NCI-H345 treated with DMSO at 0.1 percent for 48 hours (cell line): ENCODE measurements around the gene ITPR3.

ENCODE experiments used
- DNase-seq: peaks from one replicate; lab custom pipeline; 2025; ENCODE audit not compliant: unreplicated experiment; lab: John Stamatoyannopoulos, UW

The ITPR3 gene

DNA sequence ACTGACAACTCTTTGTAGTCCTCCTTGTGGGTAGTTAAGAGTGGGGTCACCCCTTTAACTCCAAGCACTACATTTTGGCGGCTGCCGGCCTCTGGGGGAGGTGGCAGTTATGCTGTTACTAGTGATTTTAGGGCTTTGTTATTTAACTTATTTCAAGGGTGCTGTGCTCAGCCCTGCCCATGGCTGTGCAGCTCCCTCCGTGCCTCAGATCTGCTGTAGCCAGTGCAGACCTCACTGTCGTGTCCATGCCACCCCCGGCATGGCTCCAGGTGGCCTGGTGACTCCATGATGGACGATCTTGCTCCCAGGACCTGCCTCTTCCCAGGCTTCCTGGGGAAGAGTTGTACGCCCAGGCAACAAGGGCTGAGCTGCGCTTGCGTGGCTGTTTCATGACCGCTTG is 75.0 kb downstream of the ITPR3 start:
- no peak for DNase-seq

DNA sequence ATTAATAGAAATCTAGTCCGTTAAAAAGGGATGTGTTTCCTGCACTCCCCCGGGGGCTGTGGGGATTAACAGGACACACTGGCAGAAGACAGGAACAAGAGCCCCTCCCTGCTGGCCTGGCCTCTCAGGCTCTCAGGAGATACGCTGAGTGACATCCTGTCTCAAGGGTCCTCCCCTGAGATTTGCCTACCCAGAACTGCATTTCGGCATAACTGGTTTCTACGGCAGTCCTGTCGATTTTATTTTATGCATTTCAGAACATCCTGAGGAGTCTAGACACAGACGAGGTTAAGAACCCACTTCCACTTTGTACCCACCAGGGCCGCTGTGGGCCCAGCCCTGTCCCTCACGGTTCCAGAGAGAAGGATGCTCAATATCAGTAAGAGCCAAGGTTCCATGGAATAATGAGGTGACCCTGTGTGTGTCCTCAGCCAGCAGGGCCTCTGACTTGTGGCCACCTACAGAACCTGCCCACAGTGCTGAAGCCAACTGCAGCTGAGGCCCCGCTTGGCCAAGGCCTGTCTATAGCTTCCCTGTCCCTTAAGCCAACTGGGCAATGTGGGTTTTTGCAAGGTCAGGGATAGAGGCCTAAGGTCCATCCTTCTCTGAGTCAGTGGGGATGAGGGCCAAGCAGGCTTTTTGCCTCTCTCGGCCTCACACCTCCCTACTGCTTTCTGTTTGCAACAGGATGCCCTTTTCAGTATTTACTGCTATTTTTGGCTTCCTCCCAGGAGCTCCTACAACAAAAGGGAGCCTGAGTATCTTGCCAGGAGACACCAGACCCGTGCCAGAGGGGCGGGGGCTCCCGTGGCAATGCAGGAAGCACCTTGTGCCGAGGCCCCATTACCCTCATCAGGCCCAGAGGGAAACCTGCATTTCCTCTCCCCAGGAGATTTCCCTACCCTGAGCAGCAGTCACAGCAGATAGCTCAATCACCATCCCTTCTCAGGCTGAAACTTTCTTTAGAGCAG is 75.7 kb downstream of the ITPR3 start:
- DNase-seq = peak; percentile 81

DNA sequence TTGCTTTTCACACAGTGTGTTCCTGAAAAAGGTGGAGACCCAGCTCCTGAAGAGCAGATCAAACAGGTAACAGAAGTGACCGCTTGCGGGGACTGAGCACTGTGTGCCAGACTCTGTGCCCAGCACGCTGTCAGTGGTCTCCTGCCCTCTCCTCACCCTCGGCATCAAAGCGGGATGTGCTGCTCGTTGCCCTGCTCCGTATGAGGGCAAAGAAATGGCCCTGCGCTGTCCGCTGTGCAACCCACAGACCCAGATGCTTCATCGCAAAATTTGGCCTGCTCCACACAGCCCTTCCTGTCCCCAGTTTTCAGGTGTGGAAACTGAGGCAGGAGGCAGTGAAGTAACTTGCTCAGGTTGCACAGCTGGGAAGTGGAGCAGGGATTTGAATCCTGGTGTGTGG is 76.7 kb downstream of the ITPR3 start:
- no peak for DNase-seq

DNA sequence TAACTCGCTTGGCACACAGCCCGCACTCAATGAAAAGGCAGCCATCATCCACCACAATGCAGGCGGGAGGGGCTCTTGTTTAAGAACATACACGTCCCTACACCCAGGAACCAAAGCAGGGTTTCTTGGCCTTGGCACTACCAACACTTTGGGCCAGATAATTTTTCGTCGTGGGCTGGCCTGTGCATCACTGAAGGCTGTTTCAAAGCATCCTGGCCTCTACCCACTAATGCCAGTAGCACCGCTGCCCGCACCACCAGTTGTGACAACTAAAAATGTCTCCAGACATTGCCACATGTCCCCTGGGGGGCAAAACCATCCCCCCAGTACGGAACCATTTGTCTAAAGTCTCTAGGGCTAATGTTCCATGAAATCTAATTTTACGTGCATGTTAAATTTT is 77.4 kb downstream of the ITPR3 start:
- no peak for DNase-seq

DNA sequence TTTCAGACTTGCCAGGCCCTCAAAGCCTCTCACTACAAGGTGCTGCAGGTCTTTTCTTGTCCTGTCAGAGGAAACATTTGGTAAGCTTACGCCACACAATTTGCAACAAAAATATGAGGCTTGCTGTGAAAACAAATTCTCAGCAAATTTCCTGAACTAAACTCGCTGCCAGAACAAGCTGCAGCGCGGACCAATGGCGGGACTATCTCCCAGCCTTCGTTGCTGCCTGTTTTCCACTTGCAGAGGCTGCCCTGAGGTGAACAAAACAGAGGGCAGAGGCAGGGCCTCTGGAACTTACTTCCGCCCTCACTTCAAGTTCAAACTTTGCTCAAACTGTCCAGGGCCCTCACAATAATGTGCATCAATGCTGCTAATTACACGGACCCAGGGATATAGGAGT is 78.0 kb downstream of the ITPR3 start:
- DNase-seq = no peak

DNA sequence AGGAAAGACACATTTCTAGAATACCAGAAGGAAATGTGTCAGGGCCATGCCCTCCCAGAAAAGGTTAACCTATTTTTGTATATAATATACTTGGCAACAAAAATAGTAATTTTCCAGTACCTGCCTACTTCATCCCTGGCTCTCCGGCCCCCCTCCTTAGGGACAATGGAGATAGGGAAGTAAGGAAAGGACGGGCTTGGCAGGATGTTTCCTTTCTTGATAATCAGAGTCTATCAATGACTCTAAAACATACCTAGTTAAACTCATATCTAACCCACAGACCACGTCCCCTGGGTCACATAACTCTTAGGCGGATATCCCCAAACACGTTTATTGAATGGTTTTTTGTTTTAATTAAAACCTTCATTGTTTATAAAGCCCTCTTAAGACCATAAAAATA is 78.6 kb downstream of the ITPR3 start:
- DNase-seq = no peak

DNA sequence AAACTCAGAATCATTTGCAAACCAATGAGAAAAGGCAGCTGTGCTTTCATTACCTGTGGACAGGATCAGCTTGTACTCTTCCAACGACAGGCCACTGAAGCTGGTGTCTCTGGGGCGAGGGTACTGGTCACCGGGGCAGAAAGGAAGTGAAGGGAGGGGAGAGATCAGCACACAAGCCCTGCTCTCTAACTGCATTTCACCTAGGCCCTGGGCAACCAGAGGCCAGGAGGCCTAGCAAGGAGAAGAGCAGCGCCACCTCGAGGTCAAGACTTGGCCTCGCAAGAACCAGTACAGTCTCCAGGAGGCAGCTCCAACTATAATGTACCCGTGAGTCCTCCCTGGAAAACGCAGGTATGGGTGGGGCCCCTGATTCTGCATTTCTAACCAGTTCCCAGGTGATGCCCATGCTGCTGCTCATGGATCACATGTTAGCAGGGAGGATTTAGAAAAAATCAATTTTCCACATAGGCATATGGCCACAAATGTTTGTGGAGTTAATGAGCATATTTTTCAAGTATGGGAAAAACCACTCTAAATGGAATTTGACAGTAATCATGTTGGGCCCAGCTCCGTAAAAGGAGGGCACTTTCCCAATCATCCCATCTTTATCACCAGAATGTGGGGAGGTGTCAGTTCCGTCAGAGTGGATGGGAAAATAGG is 79.4 kb downstream of the ITPR3 start:
- DNase-seq = no peak

DNA sequence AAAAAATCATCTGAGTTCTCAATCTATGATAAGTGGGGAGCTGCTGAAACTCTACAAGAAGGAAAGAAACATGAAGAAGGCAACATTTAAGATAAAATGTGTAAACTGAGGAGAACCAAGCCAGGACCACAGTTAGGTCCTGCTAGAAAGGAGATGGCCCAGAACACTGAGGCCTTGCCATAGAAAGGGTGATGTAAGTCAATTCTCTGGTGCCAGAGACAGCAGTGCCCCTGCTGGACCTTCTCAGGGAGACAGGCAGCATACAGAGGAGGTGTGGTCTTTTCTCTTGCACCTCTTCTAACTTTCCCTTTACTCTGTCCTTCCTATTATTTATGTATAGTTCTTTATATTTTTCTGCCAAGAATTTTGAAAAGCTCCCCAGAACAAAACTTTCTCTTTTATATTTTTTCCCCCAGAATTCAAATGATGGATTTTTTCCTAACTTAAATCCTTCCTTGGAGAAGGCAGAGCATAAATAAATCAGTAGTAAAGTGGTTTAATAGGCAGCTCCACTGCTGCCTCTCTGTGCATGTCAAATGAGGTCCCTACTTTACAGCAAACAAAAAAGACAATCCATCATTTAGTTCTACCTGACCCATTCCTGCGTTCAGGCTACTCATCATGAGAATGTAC is 81.3 kb downstream of the ITPR3 start:
- no peak for DNase-seq

DNA sequence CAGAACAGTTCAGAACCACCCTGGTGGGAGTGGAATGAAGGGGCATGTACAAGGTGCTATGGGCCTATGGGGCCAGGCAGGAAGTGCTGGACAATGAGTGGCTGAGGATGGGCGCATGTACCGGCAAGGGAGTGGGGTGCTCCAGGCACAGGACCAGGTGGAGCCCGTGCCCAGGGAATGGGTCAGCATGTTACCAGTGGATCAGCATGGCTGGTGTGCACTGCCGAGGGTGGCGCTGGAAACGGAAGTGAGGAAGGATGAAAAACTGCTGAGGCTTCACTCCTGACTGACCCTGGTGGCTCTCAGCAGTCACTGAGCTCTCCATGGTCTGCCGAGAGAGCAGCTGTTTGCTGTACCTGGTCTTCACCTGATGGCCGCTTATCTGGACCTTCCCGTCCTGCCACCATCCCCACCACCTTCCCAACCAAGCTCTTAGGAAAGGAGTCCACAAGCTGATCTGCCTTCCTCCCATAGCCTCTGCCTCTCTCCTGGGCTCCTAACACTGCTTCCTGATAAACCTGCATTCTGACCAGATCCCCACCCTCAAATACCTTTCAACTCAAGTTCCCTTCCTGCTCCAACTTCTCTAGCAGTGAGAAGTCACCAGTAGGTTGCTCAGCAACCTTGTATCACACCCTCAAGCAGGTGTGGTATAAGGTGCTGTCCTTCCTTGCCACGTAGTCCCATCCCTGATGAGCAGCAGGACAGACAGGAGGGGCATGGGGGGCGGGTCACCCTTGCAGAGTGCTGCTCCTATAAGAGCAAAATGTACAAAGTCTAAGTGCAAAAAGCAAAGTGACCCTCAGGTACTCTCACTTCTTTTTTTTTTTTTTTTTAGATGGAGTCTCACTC is 83.3 kb downstream of the ITPR3 start:
- DNase-seq = no peak

DNA sequence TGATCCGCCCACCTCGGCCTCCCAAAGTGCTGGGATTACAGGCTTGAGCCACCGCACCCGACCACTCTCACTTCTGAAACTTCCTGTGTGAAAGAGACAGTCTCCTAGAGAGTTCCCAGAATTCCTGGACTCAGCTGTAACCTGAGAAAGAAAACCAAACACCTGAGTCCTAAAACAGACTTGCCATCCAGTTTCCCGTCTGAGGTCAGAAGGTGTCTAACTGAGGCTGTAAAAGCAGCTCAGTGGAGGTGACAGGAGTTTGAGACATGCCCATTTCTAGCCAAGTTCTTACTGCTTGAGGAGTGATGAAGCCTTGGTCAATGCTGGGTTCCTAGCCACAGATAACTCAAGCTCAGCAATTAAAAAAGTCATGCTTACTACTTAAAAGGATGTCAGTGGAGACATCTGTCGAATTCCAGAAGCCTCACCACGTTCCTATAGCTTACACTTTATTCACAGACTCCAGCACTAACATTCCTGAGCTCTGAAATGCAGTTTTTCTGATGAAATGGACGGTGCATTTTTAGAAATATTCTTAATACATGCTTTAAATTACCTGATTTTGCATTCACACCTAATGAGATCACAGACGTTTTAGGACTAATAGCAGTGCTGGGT is 84.3 kb downstream of the ITPR3 start:
- DNase-seq = no peak

DNA sequence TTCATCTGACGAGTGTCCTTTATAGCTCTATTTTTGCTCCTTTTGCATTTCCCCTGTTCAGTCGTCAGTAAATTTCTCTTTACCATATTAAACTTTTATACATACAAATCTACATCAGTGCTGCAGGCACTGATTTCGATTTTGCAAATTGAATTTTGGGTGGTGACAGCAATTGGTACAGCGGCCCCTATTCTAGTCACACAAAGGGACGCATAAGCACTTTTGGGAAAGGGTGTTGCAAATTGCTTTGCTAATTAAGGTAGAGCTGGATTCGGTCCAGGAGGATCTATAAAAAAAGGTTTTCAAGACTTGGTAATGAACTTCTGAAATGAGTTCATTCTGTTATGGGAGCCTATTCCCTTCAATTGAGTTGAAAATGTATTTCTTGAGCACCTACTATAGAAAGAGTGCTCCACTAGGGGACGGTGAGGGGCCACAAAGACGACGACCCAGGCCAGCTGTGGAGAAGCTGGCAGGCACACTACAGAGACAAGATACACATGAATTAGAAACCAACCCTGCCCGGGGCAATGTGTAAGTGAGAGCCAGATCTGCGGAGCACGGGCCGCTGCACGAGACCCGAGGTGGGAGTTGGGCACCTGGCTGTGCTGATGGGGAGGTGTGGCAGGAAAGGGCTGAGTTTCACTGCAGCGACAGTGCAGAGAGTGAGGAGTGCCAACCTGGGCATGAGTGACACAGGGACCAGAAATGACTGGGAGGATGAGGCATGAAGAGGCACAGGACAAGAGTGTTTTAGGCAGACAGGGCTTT is 85.0 kb downstream of the ITPR3 start:
- no peak for DNase-seq

DNA sequence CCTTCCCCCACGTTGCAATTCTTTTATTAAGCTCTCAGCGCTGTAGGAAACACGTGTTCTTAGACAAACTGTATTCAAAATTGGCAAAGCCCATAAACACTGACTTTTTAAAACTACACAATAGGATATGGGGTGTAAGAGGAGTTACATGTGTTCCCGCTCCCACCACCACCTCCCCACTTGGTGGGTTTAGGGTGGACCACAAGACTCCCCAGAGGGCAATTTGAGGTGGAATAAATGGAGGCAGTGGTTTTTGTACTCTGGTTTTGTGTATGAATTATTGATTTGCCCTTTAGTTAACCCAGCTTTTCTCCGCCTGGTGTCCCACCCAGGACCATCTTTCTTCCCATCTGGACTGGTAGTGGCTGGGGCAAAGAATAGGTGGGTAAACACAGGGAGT is 86.6 kb downstream of the ITPR3 start:
- no peak for DNase-seq

DNA sequence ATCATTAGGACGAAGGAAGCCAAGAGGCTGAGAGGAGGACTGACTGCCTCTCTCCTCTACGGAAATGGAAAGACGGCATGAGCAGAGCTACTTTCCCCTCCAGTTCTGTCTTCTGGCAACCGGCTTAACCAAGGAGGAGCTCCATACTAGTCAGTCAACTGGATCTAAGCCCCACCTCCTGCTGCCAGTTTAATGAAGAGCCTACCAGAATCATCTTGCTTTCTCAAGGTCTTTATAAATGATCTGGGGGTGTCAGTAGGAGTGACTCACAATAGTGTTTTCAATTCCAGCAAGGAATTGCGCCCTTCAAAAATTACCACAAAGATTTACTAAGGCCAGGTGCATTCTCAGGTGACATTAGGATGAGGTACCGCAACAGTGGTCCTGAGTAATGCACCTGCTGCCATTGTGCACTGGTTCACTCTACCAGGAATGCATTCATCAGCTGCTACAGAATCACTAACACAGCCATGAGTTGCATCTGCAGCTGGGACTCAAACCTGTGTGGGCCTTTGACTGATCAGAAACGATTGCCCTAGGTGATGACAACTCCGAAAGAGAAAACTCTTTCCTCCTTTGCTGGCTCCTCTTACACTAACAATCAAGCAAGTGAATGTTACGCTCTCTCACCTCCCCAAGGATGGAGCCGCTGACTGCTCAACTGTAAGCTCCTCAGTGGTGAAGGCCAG is 87.5 kb downstream of the ITPR3 start:
- DNase-seq = no peak

DNA sequence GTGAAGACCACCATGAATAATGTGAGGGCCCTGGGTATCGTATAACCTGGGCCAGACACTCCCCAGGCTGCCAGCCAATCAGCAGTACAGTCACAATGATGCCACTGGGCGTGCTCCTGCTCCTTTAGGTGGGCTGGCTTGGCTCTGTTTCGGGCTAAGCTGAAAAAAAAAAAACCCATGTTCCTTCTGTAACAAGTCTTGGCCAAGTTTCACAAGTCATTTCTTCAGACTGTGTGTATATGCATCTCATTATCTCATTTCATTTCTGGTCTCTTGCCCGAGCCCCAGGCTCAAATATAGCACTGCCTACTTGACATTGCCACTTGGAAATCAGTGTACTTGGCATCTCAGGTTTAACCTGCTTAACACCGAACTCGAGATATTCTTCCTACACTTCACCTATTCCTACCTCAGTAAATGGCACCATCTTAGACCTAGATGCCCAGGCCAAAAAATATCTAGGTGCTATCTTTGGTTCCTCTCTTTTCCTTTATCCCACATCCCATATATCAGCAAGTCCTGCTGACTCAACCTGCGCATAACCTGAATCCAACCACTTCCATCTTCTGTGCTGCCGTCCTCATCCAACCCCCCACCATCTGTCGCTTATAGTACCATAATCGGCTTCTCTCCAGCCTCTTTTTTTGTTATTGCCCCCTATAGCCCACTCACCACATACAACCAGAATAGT is 88.6 kb downstream of the ITPR3 start:
- no peak for DNase-seq

DNA sequence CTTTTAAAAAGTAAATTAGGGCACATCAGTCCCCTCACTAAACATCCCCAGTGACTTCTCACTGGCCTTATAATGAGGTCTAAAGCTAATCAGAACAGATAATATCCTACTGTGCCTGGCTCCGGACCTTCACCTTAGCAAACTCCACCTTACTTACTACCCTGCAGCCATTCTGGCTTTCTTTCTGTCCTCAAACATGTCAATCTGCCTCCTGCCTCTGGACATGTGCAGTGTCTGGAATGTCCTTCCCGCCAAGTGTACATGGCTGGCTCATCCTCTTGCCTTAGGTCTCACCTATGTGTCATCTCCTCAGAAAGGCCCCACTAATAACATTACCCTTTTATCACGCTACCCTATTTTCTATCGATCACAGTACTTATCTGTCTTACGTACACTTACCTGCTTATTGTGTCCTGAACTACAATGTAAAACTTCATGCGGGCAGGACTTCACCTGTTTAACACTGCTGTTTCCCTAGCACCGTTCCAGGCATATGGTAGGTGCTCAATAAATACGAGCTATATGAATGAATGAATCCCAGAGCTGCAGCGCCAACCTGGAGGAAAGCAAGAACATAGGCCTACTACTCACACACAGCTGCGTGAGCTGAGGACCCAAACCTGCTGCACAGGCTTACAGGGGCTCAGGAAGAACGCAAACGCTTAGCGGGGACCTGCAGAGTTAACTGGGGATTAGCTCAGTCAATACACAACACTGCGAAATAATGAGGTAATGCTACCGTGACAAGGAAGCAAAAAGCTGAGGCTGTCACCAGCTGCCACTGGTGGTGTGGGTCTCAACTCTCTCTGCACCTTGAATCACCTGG is 89.4 kb downstream of the ITPR3 start:
- no peak for DNase-seq

DNA sequence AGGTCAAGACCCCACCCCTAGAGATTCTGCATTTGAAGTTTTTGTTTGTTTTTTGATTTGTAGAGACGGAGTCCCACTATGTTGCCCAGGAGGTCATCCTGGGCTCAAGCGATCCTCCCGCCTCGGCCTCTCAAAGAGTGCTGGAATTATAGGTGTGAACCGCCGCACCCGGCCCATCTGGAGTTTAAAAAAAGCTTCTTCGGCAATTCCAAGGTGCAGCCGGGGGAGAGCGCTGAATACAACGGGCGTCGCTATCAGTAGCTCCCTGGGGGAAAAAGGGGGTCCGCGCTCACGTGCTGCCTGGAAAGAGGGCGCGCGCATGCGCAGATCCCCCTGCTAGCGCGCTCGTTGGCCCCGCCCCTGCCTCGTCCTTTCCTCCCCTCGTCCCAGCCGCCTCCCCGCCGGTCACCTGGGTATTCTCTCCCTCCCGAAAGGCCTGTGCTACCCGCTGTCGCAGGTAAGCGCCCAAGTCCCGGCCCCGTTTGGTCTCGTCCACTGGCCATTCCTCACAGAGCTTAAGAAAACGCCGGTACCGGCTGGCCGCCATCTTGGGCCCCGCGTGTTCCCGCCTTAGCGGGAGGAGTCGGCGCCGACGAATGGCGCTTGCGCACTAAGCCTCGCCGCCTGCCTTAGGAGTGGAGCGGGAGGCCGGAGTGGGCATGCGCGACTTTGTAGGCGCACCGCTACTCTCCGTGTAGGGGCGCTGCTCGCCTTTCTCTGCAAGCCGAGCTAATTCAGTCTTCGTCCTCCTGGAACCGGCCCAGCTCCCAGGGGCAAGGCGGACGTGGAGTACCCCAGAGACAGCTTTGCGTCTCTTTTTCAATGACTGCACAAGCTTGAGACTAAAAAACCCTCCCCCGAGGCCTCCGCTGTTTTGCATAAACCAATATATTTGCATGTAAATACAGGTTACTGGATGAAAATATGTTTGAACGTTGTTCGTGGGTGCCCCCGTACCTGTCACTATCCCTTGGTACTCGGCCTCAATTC is 90.3 kb downstream of the ITPR3 start, which contains the start of gene UQCC2:
TSS of gene UQCC2 (minus strand) at position 561 of the 990 bp plus-strand sequence. CDS start at position 547, 14 bp downstream.
- DNase-seq = peak; percentile 96
